Fibroblast of mammary gland (primary cell): Measurements from ENCODE around the gene ALPP.
"Not testable (repeated sequence)": the region's sequence is repeated elsewhere in the genome, so short reads cannot be mapped to it uniquely, and the experiment has no call there.

ENCODE experiments used
- DNase-seq: peaks from one replicate; pipeline ENCODE4 v3.0.0-alpha.2; 2010; ENCODE audit warnings: low read depth
- H3K4me3 ChIP-seq: 2 replicates; pipeline ENCODE4 v1.5.1; 2011; ENCODE audit warnings: low read depth, mild to moderate bottlenecking, low read length, moderate library complexity; ENCODE audit not compliant: control insufficient read depth
- CTCF ChIP-seq: conservative IDR thresholded peaks from 2 replicates; pipeline ENCODE4 v1.5.1; 2011; ENCODE audit warnings: low read depth, low read length, inconsistent platforms; ENCODE audit not compliant: control insufficient read depth, insufficient read depth

Gene ALPP

GRCh38 chr2:232387451-232388171 is 9.1 kb downstream of the ALPP start:
- no peak overlapping the region for H3K4me3 ChIP-seq
- no peak for TF ChIP-seq CTCF
- no peak for DNase-seq

GRCh38 chr2:232388324-232388891 is 9.9 kb downstream of the ALPP start:
- TF ChIP-seq CTCF = no peak
- no peak overlapping the region for H3K4me3 ChIP-seq
- DNase-seq = no peak

GRCh38 chr2:232389327-232389726 is 10.8 kb downstream of the ALPP start:
- DNase-seq = no peak

GRCh38 chr2:232390661-232391060 is 12.1 kb downstream of the ALPP start:
- TF ChIP-seq CTCF = no peak
- H3K4me3 ChIP-seq = no peak overlapping the region
- no peak for DNase-seq

More at GRCh38 chr2:232389327-232389726, 10.8 kb downstream of the ALPP start:
- TF ChIP-seq CTCF = no peak
- H3K4me3 ChIP-seq = no peak overlapping the region

- H3K4me3 ChIP-seq = no peak overlapping the region
- DNase-seq = no peak
- no peak for TF ChIP-seq CTCF
These were observed 15.0 kb downstream of the ALPP start for GRCh38 chr2:232393556-232393955.

GRCh38 chr2:232394431-232394830 is 15.9 kb downstream of the ALPP start:
- not testable (repeated sequence) for DNase-seq, H3K4me3 ChIP-seq

GRCh38 chr2:232395586-232395985 is 17.0 kb downstream of the ALPP start:
- TF ChIP-seq CTCF = no peak
- no peak for DNase-seq
- no peak overlapping the region for H3K4me3 ChIP-seq
